ENCODE data around the gene DNMT1.
"Not testable (repeated sequence)": the region's sequence is repeated elsewhere in the genome, so short reads cannot be mapped to it uniquely, and the experiment has no call there.

Gene DNMT1

DNA sequence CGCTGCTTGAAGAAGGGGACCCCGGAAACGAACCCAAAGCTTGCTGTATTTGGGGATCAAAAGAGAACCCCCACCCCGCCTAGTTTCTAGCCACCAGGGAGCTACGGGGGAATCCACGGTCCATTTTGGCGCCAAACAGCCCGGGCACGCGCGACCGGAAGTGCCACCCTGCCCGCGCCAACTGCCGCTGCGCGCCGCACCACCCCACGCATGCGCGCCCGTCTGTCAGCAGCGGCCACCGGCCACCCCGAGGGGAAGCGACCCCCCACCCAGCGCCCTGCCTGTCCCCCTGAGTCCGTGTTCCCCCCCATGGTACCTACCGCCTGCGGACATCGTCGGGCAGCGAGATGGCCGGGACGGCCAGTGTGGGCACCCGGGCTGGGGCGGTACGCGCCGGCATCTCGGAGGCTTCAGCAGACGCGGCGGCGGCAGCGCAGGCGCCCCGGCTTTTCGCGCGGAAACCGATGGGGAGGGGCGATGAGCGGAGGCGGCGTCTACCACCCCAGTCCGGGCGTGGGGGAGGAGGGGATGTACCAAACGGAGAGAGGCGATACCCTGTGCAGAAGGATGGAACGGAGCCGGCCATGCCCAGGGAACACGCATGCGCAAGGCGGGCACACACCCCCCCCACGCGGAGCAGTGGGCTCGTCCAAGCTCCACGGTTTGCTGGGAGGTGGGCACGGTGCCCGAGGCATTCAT lies at the start of gene DNMT1:
Gene DNMT1 (minus strand): TSS at position 454 of the 699 bp plus-strand sequence. CDS start 54 bp downstream, at position 400.
- in situ Hi-C loops (cut with MboI; ENCODE audit: low pct_unique_long_range_greater_than_20kb, low sequenced_read_pairs), result no loop called here
- peak; percentile 97 for DNase-seq

- no peak for DNase-seq
- in situ Hi-C loops (cut with MboI; ENCODE audit: low pct_unique_long_range_greater_than_20kb, low sequenced_read_pairs), result no loop called here
Measured at GRCh38 chr19:10243606-10244005, 48.9 kb upstream of the DNMT1 start.

- DNase-seq; in situ Hi-C loops (cut with MboI; ENCODE audit: low pct_unique_long_range_greater_than_20kb, low sequenced_read_pairs): not testable (repeated sequence)
Measured at GRCh38 chr19:10241826-10242449, 47.2 kb upstream of the DNMT1 start.

DNA sequence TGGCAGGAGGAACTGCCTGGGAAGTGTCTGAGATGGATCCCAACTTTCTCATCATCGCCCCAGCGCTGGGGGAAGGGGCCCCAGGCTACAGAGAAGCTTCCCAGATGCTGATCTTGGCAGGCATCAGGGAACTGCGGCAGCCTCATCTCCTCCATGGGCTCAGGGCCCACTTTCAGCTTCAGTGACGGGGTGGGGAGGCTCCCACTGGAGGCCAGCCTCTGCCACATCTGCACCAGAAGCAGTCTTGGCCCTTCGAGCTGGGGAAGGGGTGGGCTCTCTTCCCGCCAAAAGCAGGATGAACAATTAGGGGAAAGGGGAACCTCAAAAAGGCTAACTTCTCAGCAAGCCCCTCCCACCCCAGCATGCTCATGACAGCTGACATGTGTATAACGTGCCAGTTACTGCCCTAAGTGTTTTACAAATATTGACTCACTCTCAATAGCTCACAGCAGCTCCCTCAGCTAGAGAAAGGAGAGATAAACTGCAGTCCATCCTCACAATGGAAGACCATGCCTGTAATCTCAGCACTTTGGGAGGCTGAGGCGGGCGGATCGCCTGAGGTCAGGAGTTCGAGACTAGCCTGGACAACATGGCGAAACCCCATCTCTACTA lies 43.5 kb upstream of the DNMT1 start:
- DNase-seq, result peak; percentile 35
- in situ Hi-C loops (cut with MboI; ENCODE audit: low pct_unique_long_range_greater_than_20kb, low sequenced_read_pairs), result no loop called here

DNA sequence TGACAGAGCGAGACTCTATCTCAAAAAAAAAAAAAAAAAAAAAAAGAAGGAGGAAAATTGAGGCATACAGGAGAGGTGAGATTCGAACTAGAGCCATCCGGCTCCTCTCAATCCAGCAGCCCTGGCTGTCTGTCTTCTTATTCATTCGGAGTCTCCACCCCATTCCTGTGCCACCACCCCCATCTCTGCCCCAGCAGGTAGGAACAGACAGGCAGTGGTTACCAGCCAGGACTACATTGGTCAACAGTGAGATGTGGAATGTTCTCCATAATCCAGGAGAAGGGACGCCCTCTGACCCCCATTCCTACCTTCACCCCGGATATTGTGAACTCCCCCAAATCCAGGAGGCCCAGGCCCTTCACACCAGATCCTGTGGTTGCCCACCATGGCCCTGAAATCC lies 42.9 kb upstream of the DNMT1 start:
- in situ Hi-C loops (cut with MboI; ENCODE audit: low pct_unique_long_range_greater_than_20kb, low sequenced_read_pairs), result no loop called here
- DNase-seq, result no peak

DNA sequence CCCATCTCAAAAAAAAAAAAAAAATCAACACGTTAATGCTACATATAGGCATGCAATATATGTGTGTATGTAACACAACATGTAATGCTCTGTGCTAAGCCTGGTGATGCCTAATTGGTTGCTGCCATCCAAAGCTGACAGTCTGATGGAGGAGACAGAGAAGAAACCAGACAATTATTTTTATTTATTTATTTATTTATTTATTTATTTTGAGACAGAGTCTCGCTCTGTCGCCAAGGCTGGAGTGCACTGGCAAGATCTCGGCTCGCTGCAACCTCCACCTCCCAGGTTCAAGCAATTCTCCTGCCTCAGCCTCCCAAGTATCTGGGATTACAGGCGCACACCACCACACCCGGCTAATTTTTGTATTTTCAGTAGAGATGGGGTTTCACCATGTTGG lies 40.7 kb upstream of the DNMT1 start:
- in situ Hi-C loops (cut with MboI; ENCODE audit: low pct_unique_long_range_greater_than_20kb, low sequenced_read_pairs); DNase-seq: not testable (repeated sequence)

DNA sequence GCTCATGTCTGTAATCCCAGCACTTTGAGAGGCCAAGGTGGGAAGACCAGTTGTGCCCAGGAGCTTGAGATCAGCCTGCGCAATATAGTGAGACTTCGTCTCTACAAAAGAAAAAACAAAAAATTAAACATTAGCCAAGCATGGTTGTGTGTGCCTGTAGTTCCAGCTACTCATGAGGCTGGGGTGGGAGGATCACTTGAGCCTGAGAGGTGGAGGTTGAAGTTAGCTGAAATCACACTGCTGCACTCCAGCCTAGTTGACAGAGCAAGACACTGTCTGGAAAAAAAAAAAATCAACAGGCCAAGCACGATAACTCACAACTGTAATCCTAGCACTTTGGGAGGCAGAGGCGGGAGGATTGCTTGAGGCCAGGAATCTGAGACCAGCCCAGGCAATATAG lies 40.2 kb upstream of the DNMT1 start:
- in situ Hi-C loops (cut with MboI; ENCODE audit: low pct_unique_long_range_greater_than_20kb, low sequenced_read_pairs), result no loop called here
- no peak for DNase-seq

DNA sequence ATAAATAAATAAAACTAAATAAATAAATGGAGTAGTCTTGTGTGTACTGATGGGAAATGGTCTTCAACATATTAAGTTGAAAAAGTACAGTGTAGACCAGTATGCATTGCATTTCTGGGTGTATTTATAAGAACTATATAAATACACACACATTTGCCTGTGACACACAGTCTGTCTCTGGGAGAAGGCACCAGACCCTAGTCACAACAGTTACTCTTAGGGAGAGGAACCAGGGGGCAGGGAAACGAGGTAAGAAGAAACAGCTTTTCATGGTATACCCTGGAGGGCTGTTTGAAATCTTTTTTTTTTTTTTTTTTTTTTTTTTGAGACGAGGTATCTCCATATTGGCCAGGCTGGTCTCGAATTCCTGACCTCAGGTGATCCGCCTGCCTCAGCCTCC lies 39.2 kb upstream of the DNMT1 start:
- in situ Hi-C loops (cut with MboI; ENCODE audit: low pct_unique_long_range_greater_than_20kb, low sequenced_read_pairs), result no loop called here
- DNase-seq, result no peak

GRCh38 chr19:10231612-10232228 lies 37.0 kb upstream of the DNMT1 start:
- DNase-seq, result no peak
- in situ Hi-C loops (cut with MboI; ENCODE audit: low pct_unique_long_range_greater_than_20kb, low sequenced_read_pairs), result no loop called here

- in situ Hi-C loops (cut with MboI; ENCODE audit: low pct_unique_long_range_greater_than_20kb, low sequenced_read_pairs), result no loop called here
Measured at GRCh38 chr19:10230861-10231611, 36.3 kb upstream of the DNMT1 start, which contains the start of gene S1PR2. S1PR2 (minus strand) TSS chr19:10231331; CDS start chr19:10224905, 6,426 bp downstream.

DNA sequence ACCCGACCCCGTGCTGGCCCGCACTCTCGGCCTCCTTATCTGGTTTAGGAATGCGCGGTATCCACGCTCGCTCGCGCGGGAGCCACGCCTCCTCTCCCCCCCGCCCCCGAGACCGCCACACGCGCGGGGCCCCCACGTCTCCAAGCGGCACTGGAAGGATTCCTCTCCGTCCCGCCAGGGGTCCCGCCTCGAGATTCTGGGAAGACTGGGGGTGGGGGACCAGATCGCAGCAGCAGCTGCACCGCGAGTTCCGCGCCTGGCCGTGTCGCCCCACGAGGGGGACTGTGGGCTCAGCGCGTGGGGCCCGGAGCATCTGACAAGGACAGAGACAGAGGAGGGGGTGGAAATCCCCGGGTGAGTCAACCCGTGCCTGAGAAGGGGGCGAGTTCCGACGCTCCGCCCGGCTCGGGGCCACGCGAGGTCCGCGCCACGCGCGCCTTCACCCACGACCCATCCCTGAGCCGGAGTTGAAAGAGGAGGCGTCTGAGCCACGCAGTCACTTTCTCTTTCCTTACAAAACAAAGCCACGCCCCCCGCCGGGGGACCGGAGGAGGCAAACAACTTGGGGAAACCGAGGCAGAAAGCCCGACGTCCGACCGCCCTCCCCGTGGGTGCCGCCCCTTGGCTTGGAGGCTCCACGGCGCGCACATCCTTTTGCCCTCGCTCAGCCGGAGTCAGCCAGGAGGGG lies 35.6 kb upstream of the DNMT1 start:
- DNase-seq, result no peak
- in situ Hi-C loops (cut with MboI; ENCODE audit: low pct_unique_long_range_greater_than_20kb, low sequenced_read_pairs), result no loop called here

More at GRCh38 chr19:10230861-10231611, 36.3 kb upstream of the DNMT1 start, which contains the start of gene S1PR2:
- DNase-seq, result peak; percentile 73

GRCh38 chr19:10228920-10229319 lies 34.2 kb upstream of the DNMT1 start:
- in situ Hi-C loops (cut with MboI; ENCODE audit: low pct_unique_long_range_greater_than_20kb, low sequenced_read_pairs), result no loop called here
- peak; percentile 61 for DNase-seq

DNA sequence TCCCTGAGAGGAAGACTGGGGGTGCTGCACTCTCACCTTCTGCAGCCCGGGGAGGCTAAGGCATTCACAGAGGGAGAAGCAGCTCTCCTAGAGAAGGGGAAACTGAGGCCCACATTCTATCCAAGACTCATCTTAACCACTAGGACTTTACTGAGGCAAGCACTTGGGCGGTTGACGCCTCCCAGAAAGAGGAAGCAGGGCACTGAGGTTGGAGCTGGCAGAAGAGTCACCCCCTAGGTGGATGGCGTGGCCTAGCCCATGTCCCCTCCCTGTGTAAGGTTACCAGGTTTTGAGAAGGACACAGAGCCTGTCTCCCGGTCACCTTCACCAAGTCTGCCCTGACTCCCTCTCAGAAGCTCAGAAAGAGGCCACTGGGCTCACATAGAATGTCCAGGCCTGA lies 33.6 kb upstream of the DNMT1 start:
- DNase-seq, result peak; percentile 35
- in situ Hi-C loops (cut with MboI; ENCODE audit: low pct_unique_long_range_greater_than_20kb, low sequenced_read_pairs), result no loop called here

DNA sequence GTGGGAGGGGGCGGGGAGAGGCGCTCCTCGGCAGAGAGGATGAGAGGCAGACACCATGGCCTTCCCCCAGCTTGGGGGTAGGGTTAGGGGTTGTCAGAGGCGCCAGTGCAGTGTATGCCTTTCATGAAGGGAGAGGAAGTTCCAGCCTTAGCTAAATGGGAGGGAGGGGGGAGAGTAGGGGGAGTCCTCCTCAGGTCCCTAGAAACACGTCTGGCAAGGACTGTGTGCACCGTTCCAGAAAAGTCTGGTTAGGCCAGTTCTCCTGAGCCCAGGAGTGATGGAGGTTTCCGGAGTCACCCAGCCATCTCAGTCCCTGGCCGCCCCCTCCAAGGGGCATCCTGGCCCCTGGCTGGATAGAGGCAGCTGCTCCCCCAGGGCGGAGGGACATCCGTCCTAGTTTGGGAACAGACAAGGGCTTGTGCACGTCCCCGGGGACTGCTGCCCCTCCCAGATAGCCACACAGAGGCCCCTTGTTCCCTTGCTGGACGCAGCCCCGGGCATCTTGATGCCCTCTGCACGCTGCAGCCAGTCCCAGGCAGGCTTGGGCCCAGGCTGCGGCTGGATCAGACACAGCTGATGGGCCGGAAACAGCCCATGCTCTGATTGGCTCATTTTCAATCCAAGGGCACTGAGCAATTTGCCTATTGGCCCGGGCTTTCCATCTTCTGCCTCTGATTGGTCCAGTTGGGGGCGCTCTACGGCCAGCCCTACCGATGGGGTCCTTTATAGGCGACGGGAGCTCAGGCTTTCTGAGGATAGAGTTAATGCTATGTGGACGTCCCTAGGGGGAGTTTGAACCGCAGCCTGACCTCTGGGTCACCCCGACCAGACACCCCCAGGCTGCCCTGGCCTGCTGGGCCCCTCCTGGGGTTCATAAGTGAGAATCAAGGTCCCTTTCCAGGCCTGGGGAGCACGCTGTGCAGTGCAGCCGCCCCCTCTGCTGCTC lies 32.5 kb upstream of the DNMT1 start:
- in situ Hi-C loops (cut with MboI; ENCODE audit: low pct_unique_long_range_greater_than_20kb, low sequenced_read_pairs), result no loop called here
- DNase-seq, result no peak

DNA sequence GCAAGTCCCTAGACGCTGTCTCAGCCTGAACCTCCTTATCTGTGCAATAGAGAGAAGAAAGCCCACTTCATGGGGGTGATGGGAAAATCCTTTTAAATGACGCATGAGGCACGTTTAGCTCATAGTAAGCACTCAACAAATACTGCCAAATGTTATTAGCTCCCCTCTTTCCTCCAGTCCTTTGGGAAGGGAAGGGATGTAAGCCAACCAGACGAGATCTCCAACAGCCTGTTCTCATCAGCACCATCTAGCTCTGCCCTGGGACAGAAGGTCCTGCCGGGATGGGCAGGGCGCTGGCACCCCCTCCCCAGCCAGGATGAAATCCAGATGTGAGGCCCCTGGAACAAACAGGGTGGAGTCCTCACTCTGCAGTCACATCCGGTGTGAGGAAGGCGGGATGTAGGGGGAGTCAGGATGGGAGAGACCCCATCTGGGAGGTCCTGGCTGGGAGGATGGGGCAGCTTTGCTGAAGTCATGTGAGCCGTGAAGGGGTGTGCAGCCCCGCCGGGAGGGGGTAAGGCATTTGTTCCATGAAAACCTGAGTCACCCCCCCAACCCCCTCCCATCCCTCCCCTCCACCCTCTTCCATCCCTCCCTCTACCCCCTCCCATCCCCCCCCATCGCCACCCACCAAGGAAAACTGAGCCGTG lies 31.7 kb upstream of the DNMT1 start:
- in situ Hi-C loops (cut with MboI; ENCODE audit: low pct_unique_long_range_greater_than_20kb, low sequenced_read_pairs), result no loop called here
- no peak for DNase-seq

GRCh38 chr19:10226021-10226375 lies 31.2 kb upstream of the DNMT1 start:
- no peak for DNase-seq
- in situ Hi-C loops (cut with MboI; ENCODE audit: low pct_unique_long_range_greater_than_20kb, low sequenced_read_pairs), result no loop called here

DNA sequence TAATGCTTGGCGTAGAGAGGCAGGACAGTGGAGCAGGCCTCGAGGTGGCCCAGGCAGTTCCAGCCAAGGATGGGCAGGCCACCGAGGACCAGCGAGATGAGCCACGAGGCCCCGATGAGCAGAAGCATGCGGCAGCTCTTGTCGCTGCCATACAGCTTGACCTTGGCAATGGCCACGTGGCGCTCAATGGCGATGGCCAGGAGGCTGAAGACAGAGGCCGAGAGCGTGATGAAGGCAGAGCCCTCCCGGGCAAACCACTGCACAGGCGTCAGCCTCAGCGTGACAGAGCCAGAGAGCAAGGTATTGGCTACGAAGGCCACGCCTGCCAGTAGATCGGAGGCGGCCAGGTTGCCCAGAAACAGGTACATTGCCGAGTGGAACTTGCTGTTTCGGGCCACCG lies 29.6 kb upstream of the DNMT1 start:
- no peak for DNase-seq
- in situ Hi-C loops (cut with MboI; ENCODE audit: low pct_unique_long_range_greater_than_20kb, low sequenced_read_pairs), result no loop called here

All from KBM-7 (cell line).